ENCODE measurements around the gene CCDC69. TPM values are rescaled to one million over a fixed set of nuclear protein-coding genes. Genes with fewer than 3 reads are reported as not detected.

Gene CCDC69
- total and polyA plus RNA-seq, 8 donors: 6.8 to 66.4 (median 9.8) TPM

DNA sequence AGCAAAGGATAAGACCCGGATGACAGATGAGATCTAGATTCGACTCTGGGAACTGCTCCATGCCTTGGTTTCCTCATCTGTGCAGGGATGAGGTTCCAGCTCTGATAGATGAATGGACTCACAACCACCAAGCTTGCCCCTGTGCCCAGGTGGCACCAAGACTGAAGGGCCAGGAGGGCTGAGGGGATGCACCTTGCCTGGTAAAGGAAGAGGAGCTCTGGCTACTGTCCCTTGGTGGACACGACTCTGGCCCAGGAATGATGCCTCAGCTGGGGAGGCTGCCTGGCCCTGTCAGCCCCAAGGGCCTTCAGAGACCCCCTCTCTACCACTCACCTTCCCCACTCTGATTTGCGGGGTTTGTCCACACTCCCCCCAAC, 41.4 kb downstream of the CCDC69 start:
- DNase-seq: no peak
- Histone ChIP-seq H3K27ac (no peak overlapping the region), H3K4me3 (no peak overlapping the region), H3K4me1 (peaks cover 0 to 3% of the 10 kb centered on the region in 2 donors), H3K9me3 (no peaks in the 10 kb centered on the region), H3K27me3 (no peaks in the 10 kb centered on the region), H3K36me3 (peaks cover 0 to 82% of the 10 kb centered on the region in 2 donors)
- no peak for ATAC-seq
- intact Hi-C loops (cut with DNase I): no loop called here
- TF ChIP-seq, protein P1, sequence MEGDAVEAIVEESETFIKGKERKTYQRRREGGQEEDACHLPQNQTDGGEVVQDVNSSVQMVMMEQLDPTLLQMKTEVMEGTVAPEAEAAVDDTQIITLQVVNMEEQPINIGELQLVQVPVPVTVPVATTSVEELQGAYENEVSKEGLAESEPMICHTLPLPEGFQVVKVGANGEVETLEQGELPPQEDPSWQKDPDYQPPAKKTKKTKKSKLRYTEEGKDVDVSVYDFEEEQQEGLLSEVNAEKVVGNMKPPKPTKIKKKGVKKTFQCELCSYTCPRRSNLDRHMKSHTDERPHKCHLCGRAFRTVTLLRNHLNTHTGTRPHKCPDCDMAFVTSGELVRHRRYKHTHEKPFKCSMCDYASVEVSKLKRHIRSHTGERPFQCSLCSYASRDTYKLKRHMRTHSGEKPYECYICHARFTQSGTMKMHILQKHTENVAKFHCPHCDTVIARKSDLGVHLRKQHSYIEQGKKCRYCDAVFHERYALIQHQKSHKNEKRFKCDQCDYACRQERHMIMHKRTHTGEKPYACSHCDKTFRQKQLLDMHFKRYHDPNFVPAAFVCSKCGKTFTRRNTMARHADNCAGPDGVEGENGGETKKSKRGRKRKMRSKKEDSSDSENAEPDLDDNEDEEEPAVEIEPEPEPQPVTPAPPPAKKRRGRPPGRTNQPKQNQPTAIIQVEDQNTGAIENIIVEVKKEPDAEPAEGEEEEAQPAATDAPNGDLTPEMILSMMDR (IDR thresholded peaks at IDR 0.05): no peak

DNA sequence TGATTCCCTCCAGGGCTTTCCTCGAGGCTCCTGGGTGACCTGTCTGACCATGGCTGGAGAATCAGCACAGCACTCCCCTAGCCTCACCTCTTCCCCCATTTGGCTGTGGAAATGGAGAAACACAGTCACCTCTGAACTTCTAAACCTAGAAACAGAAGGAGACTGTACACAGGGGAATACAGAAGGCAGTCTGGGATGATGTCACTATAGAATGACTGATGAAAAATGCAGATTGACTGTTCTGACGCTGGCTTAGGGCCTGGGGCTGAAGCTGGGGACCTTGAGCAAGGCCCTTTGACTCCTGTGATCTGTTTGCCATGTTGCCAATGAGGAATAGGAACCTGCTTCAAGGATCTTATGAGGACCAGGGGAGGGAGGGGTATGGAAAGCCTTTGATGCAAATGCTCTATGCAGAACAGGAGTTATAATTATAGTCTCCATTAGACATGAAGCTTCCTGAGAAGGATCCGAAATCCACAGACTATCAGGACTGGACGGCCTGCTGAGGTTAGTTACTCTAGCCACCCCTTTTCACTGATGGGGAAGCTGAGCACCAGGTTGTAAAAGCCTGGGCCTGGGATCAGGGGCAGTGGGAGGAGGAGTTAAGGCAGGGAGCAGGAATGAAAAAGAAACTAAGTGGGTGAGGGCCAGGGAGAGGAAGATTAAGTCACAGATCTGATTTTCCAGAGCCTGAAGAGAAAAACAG, 41.9 kb downstream of the CCDC69 start:
- TF ChIP-seq, protein P1 (IDR thresholded peaks at IDR 0.05): no peak
- ATAC-seq: no peak

DNA sequence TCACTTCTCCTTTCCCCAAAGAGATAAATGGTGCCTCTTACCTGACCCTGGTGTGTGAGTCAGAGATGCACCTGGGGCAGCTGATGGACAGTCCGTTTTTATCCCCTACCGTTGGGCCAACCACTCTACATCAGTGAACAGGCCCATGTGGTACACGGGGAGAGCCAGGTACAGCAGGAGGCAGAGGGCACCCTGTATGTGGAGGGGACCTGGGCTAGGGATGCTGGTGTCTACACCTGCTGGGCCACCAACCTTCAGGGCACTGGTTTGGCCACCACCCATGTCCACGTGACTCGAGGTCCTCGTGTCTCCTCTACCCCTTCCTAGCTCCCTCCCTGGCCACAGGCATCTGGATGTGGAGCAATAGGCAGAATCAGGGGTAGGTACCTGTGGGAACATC, 43.6 kb downstream of the CCDC69 start:
- peaks cover 0 to 66% of the 10 kb centered on the region in 2 donors for H3K36me3 ChIP-seq
- no peaks in the 10 kb centered on the region for H3K9me3 ChIP-seq
- peaks cover 0 to 3% of the 10 kb centered on the region in 2 donors for H3K4me1 ChIP-seq
- no peaks in the 10 kb centered on the region for H3K27me3 ChIP-seq
- DNase-seq: no peak
- H3K27ac ChIP-seq: no peak overlapping the region
- ATAC-seq: no peak
- intact Hi-C loops (cut with DNase I): no loop called here
- H3K4me3 ChIP-seq: no peak overlapping the region
- TF ChIP-seq, protein P1 (IDR thresholded peaks at IDR 0.05): no peak

More for the DNA sequence above, 41.9 kb downstream of the CCDC69 start:
- Histone ChIP-seq H3K27me3 (no peaks in the 10 kb centered on the region), H3K4me1 (peaks cover 0 to 3% of the 10 kb centered on the region in 2 donors), H3K36me3 (peaks cover 0 to 77% of the 10 kb centered on the region in 2 donors), H3K9me3 (no peaks in the 10 kb centered on the region), H3K27ac (no peak overlapping the region), H3K4me3 (no peak overlapping the region)
- no peak for DNase-seq
- intact Hi-C loops (cut with DNase I): no loop called here

DNA sequence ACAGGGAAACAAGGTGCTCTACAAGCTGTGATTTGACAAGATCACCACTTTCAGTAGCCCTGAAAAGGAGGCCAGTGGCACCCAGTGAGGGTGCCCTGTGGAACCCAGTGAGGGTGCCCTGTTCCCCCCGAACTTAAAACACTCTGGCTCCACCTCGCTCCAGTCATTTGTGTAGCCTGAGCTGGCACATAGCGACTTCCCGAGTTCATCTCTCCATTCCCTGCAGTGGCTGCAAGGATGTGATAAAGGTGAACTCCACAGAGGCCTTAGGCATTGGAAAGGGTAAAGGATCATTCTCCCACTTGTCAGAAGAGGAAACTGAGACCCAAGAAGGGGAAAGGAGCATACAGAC, 44.4 kb downstream of the CCDC69 start:
- ATAC-seq (no peak), DNase-seq (no peak)
- TF ChIP-seq, protein P1 (IDR thresholded peaks at IDR 0.05): no peak
- Histone ChIP-seq H3K4me1 (peaks cover 0 to 3% of the 10 kb centered on the region in 2 donors), H3K4me3 (no peak overlapping the region), H3K36me3 (peaks cover 0 to 58% of the 10 kb centered on the region in 2 donors), H3K27ac (no peak overlapping the region), H3K9me3 (no peaks in the 10 kb centered on the region), H3K27me3 (no peaks in the 10 kb centered on the region)
- intact Hi-C loops (cut with DNase I): loop anchor here in 1 of 2 donors (10.0 kb wide), 1 partner anchor 55 kb away; no protein-coding TSS in a partner anchor

DNA sequence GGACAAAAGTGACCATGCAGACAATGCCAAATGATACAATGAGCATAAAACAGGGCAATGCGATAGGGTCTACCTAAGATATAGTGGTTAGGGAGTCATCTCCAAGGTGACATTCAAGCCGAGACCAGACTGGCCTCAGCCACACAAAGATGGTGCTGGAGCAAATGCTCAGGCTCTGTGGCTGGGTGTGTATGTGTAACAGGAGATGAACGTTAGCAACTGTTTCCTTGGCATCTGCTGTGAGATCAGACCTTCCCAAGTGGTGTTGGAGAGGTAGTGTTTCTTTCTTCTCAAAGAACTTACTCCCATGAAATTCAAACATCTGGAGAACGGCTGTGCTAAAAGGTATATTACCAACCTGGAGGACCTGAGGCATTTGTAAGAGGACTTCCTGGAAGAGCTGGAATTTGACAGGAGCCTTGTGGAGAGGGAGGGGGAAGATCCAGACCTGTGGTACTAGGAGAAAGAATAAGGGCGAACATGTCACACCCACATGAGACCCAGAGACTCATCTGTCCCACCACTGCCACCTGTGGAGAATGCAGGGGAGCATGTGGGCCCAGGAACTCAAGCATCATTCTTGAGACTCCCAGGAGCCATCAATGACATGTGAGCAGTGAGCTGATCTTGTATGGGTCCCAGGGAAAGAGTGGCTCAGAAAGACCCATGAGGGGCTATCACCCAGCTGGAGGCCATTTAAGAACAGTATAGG, 45.0 kb downstream of the CCDC69 start:
- TF ChIP-seq, protein P1 (IDR thresholded peaks at IDR 0.05): no peak
- DNase-seq (no peak), ATAC-seq (no peak)
- H3K4me3 ChIP-seq: no peak overlapping the region
- no peak overlapping the region for H3K27ac ChIP-seq
- peaks cover 0 to 52% of the 10 kb centered on the region in 2 donors for H3K36me3 ChIP-seq
- H3K4me1 ChIP-seq: peaks cover 0 to 3% of the 10 kb centered on the region in 2 donors
- no peaks in the 10 kb centered on the region for H3K27me3 ChIP-seq
- intact Hi-C loops (cut with DNase I): loop anchor here in 1 of 2 donors (10.0 kb wide), 1 partner anchor 56 kb away; no protein-coding TSS in a partner anchor
- no peaks in the 10 kb centered on the region for H3K9me3 ChIP-seq

Data from left lung (tissue), 10 donors.